Measurements from ENCODE around the gene STK25. TPM values are rescaled to one million over a fixed set of nuclear protein-coding genes. Genes with fewer than 3 reads are reported as not detected.

Gene STK25
- total RNA-seq, 1 donor from 2014 or later: 125 TPM

DNA sequence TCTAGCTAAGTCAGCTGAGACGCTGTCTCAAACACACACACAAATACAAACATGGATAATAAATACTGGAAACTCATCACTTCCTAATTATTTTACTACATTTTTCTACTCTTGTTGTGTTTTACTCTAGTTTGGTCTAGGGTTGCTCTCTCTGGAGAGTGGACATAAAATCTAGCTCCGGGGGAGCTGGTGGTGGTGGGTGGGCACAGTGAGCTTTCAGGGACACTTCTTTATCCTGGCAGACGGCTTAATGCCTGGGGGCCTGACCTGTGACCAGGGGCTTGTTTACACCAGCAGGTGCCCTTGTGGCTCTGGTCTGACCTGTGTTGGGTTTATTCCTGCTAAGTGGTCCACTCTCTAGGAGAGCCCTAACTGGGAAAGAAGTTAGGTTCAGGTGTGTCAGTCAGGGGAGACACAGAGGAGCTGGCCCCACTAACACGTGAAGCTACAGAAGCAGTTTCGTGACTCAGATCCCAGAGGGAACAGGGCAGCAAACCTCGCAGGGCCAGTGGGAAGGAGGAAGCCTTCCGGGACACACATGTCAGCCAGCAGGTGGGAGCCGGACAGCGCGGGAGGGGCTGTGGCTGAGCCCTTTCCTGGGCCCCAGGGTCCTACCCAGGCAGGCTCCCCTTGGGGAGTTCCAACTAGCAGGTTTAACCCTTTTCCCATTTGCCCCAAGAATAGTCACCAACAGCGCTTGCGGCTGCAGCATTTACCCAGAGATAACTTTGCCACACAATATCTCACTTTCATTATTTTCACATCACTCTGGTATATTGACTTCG is 27.7 kb upstream of the STK25 start:
- TF ChIP-seq, protein P1, sequence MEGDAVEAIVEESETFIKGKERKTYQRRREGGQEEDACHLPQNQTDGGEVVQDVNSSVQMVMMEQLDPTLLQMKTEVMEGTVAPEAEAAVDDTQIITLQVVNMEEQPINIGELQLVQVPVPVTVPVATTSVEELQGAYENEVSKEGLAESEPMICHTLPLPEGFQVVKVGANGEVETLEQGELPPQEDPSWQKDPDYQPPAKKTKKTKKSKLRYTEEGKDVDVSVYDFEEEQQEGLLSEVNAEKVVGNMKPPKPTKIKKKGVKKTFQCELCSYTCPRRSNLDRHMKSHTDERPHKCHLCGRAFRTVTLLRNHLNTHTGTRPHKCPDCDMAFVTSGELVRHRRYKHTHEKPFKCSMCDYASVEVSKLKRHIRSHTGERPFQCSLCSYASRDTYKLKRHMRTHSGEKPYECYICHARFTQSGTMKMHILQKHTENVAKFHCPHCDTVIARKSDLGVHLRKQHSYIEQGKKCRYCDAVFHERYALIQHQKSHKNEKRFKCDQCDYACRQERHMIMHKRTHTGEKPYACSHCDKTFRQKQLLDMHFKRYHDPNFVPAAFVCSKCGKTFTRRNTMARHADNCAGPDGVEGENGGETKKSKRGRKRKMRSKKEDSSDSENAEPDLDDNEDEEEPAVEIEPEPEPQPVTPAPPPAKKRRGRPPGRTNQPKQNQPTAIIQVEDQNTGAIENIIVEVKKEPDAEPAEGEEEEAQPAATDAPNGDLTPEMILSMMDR (IDR thresholded peaks at IDR 0.05): no peak
- H3K27me3 ChIP-seq (ENCODE audit: low read depth): peaks cover 14% of the 10 kb centered on the region
- H3K4me1 ChIP-seq: peaks cover 7% of the 10 kb centered on the region
- no peak for ATAC-seq
- H3K27ac ChIP-seq: no peak overlapping the region
- DNase-seq: no peak
- no peaks in the 10 kb centered on the region for H3K9me3 ChIP-seq
- intact Hi-C loops (cut with DNase I): no loop called here
- H3K36me3 ChIP-seq: no peaks in the 10 kb centered on the region
- H3K4me3 ChIP-seq: no peak overlapping the region

DNA sequence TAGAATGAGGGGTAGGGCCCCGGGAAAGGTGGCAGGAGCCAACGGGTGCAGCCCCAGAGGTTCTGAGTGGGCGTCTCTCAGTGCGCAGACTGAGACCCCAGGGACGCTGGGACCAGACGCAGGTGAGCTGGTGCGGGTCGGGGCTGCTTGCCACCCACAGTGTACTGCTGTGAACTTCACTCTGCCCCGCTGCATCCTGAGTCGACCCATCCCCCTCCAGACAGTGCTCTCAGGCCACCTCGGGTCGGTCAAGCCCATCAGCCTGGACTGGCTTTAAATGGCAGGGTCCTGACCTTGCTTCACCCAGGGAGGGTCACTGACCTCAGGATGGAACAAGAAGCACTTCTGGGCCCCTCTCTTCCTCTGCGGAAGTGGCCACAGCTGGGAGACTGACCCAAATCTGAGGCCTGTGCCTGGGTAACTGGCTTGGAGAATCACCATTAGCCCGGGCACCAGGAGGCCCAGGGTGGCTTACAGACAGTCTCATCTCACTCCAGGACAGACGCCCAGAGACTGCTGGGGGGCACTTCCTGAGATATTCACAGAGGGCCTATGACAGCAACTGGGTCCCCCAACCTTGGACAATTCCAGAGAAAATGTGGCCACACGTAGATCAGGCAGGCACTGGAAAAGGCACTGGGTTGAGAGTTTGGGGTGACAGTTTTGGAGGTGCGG is 26.5 kb upstream of the STK25 start:
- ATAC-seq (no peak), DNase-seq (no peak)
- Histone ChIP-seq H3K9me3 (no peaks in the 10 kb centered on the region), H3K4me1 (no peaks in the 10 kb centered on the region), H3K27ac (no peak overlapping the region), H3K27me3 (ENCODE audit: low read depth) (peaks cover 4% of the 10 kb centered on the region), H3K36me3 (no peaks in the 10 kb centered on the region), H3K4me3 (no peak overlapping the region)
- intact Hi-C loops (cut with DNase I): no loop called here
- TF ChIP-seq, protein P1 (IDR thresholded peaks at IDR 0.05): no peak

DNA sequence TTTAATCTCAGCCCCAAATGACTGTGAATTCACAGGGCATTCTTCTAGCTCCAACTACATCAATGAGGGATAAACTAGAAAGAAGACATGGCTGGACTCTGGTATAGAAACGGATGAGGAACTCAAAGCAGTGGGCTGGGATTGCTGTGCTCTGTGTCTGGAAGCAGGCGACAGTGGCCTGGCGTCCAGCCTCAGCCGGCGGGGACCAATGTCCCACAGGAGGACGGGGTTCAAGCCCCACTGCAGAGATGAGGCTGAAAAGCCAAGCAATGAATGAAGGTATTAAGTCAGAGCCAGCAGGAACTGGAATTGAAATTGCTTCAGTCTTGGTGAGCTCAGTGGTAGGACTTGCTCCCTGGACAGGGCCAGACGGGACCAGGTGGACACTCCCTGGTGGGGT is 25.9 kb upstream of the STK25 start:
- ATAC-seq (no peak), DNase-seq (no peak)
- H3K36me3 ChIP-seq: no peaks in the 10 kb centered on the region
- H3K9me3 ChIP-seq: no peaks in the 10 kb centered on the region
- no peak overlapping the region for H3K4me3 ChIP-seq
- H3K27ac ChIP-seq: no peak overlapping the region
- no peaks in the 10 kb centered on the region for H3K27me3 ChIP-seq (ENCODE audit: low read depth)
- H3K4me1 ChIP-seq: no peaks in the 10 kb centered on the region
- TF ChIP-seq, protein P1 (IDR thresholded peaks at IDR 0.05): no peak
- intact Hi-C loops (cut with DNase I): no loop called here

DNA sequence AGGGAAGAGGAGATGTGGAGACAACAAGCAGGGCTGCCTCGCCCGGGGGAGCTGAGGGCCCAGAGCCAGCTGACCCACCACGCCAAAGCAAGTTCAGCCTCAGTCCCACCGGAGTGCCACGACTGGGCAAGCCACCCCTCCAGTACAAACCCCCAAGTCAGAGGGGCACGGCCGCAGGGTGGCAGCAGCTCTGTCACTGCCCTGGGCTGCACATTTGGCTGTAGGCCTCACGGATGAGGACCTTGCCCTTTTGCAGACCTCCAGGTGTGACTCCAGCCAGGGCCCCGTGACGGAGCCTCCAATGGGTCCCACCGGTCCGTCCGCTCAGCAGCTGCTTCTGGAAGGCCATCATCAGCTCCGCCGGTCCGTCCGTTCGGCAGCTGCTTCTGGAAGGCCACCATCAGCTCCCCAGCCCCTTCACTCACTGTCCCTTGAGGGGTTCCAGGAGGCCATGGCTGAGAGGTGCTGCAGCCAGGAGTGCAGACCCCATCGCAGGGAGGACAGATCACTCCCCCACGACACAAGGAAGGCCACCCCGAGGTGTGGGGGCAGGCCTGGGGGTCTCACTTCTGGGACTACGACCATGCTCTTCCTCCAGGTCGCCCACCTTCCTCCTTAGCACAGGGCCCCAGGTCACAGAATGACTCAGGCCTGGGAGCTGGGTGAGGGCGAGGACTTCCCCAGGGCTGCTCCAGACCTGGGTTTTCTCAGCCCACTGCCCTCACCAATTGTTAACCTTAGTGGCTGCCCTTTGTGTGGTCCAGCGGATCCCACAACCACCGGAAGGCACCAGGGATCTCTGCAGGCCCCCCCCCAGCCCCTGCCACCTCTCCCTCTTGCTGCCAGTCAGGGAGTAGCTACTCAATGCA is 24.6 kb upstream of the STK25 start:
- Histone ChIP-seq H3K27ac (no peak overlapping the region), H3K9me3 (no peaks in the 10 kb centered on the region), H3K36me3 (no peaks in the 10 kb centered on the region), H3K4me3 (no peak overlapping the region), H3K4me1 (no peaks in the 10 kb centered on the region), H3K27me3 (ENCODE audit: low read depth) (no peaks in the 10 kb centered on the region)
- ATAC-seq (peak in 1 of 2 donors; percentile 27), DNase-seq (no peak)
- TF ChIP-seq, protein P1 (IDR thresholded peaks at IDR 0.05): no peak
- intact Hi-C loops (cut with DNase I): no loop called here

DNA sequence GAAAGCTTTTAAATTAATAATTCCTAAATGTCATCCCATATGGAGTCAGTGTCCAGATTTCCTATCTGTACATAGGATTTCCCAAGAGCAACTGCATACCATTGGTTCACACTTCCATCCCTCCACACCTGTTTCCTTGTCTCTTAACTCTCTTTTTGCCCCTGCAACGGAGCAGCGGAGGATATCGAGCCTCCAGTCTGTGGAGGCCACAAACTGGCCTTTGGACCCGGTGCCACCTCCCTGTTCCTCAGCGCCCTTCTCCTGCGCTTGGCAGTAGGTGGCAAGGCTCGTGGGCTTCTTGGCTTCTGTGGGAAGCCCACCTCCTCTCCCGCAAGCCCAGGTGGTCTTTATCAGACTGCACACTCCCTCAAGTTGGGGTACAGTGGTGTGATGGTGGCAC is 23.8 kb upstream of the STK25 start:
- intact Hi-C loops (cut with DNase I): no loop called here
- H3K27ac ChIP-seq: no peak overlapping the region
- DNase-seq: no peak
- no peaks in the 10 kb centered on the region for H3K4me1 ChIP-seq
- H3K36me3 ChIP-seq: no peaks in the 10 kb centered on the region
- no peaks in the 10 kb centered on the region for H3K27me3 ChIP-seq (ENCODE audit: low read depth)
- no peak for ATAC-seq
- no peak overlapping the region for H3K4me3 ChIP-seq
- H3K9me3 ChIP-seq: no peaks in the 10 kb centered on the region
- TF ChIP-seq, protein P1 (IDR thresholded peaks at IDR 0.05): no peak
